GM19035 (cell line): ENCODE data around the gene RGPD4.
A peak's percentile ranks its signal among the peaks of the same experiment; 100 is the strongest.

ENCODE experiments used
- ATAC-seq: cut with Tn5 transposase; IDR thresholded peaks from one replicate; pipeline ENCODE4 v1.9.1; 2021; ENCODE audit not compliant: unreplicated experiment

RGPD4 gene

GRCh38 chr2:107916696-107917370 lies 90.1 kb downstream of the RGPD4 start:
- peak; percentile 84 for ATAC-seq

- ATAC-seq, result no peak
Measured at GRCh38 chr2:107927034-107927534, 100.4 kb downstream of the RGPD4 start.

DNA sequence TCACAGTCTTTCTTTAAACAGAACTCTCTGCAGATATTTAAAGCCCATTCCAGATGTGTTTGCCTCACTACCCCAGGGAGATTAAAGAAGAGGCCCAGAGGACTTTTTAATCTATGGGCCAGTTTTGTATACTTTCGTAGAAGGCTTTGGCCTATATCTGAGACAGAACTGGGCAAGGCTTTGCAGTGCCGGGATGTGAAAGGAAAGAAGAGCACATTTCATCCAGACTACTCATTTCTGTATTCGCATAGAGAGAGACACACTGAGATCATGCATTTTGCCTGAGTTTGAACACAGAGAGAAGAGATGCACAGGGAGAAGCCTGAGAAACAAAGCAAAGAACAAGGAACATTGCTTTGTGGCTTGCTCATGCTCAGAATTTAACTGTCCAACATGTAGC lies 104.7 kb downstream of the RGPD4 start:
- no peak for ATAC-seq

- no peak for ATAC-seq
Measured at GRCh38 chr2:107932488-107932887, 105.8 kb downstream of the RGPD4 start.

DNA sequence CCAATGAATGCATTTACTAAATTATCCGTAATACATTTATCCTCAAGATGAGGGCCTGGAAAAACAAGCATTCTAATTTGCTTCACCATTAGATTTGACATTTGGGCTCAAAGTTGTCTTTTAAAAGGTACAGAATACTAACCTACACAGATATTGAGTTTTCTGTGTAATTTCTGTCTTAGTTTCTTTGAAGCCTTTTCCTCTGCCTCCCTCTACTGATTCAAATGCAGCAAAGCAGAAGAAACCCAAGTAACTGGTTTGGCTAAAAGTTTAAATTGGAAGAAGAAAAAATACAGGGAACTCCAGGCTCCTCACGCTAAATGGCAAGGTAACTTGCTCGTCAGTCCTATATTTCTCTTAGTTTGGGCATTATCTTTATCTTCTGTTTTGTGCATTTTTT lies 106.3 kb downstream of the RGPD4 start:
- no peak for ATAC-seq

DNA sequence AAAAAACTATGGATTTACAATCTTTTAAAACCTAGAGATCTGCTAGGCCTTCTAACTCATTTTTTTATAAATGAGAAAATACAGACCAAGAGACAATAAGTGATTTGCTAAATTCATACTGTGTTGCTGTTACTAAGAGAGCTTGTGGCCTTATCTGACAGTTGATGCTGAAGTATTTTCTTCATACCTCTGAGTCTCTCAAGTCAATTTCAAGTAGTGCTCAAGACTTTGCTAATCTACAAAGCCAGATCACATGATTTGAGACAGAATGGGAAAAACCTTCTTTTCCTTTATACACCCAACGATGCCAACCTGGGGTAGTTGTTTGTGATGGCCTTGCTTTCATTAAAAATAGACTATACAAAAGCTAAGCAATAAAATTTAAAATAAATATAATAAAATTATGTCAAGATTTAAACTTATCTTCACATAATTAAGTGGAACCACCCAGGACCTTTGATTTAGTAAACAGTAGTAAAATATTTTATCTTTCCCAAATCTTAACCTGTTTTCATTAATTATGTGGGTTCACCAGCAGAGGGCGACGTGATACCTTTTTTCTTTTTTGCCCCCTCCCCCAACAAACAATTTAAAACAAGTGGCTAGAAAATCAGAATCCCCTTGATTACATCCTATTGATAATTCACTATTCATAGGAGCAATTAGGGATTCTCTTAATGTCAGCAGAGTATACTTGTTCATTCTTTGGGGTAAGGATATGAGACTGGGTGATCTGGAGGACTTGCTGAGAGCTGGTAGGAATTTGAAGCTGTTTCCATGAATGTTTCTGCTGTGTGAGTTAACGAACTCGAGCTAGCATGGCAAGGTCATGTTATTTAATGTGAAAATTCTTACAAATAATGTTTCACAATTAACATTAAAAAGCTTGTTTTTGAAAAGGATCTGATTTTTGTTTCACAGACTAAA lies 110.0 kb downstream of the RGPD4 start:
- ATAC-seq, result no peak
